ENCODE results near the gene MINDY2. TPM values are rescaled to one million over a fixed set of nuclear protein-coding genes. Genes with fewer than 3 reads are reported as not detected.

Gene MINDY2
- total and polyA plus RNA-seq, 2 experiments from 2014 or later, result 36.3 to 47.9 TPM

DNA sequence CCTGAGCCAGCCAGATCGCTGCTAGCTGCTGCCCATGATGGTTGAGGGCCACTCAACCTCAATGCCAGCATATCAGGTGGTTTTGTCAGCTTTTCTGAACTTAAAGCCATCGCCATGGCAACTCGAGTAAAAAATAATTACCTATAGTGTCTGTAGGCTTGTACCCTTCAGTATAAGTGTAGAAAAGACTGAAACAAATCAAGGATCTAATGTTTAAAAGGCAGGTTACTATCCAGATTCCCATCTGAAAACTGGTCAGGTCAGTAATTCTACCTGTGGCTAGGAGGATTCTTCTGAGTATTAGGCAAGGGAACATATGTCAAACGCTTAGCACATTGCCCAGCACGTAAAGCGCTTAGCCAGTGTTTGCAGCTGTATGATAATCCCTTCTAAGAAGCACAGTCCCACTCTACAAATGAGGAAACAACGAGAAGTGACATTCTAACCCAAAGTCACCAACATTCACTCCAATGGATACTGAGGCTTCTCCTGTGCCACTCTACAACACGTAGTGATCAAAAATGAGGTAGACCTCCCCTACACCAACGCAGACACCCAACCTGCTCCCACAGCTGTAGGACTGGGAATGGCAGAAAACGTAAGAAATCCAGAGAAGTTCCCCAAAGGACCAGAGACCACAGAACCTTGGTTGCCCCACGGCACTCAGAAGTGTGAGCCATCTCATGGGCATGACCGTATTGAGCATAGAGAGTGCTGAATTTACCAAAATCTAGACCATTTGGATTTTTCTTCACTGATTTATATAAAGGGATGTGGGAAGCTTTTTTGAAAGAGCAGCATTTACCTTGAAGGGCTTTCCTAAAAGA lies 107.1 kb downstream of the MINDY2 start:
- Histone ChIP-seq H3K36me3 (ENCODE audit: insufficient read depth) (peaks cover 44% of the 10 kb centered on the region), H4K20me1 (replicated peaks; ENCODE audit: insufficient read depth) (peaks cover 13% of the 10 kb centered on the region; the same call in 1 of the 2 replicates), H3K4me1 (ENCODE audit: insufficient read depth) (no peaks in the 10 kb centered on the region), H2AFZ (no peak overlapping the region), H3K4me2 (no peak overlapping the region), H3K27ac (ENCODE audit: low read depth) (peak overlapping the region; percentile 47; the same call in 1 of the 2 replicates), H3K9me2 (ENCODE audit: insufficient read depth) (no peaks in the 10 kb centered on the region), H3K27me3 (ENCODE audit: insufficient read depth) (no peaks in the 10 kb centered on the region), H3K4me3 (no peak overlapping the region), H3K79me2 (replicated peaks; ENCODE audit: insufficient read depth) (no peaks in the 10 kb centered on the region), H3F3A (replicated peaks; ENCODE audit: low read depth) (peaks cover 28% of the 10 kb centered on the region)
- no peak for TF ChIP-seq CTCF (conservative IDR thresholded peaks at IDR 0.05; ENCODE audit: low read depth in 2 of 2)
- TF ChIP-seq NANOG (IDR thresholded peaks at IDR 0.05; ENCODE audit: borderline replicate concordance), result no peak
- no peak for TF ChIP-seq EZH2 (IDR thresholded peaks at IDR 0.05; ENCODE audit: low read depth, unreplicated experiment)
- no peak for TF ChIP-seq ZNF331 (CRISPR knock-in tag; IDR thresholded peaks at IDR 0.05; ENCODE audit: low read depth)
- no peaks in the 10 kb centered on the region for H3K9me3 Mint-ChIP-seq
- peaks cover 6% of the 10 kb centered on the region for H3K27me3 Mint-ChIP-seq (ENCODE audit: insufficient read depth, low read depth, poor library complexity)
- H3K27ac Mint-ChIP-seq, result 0 out of 2 replicates have a peak overlapping the region, but pooled peaks have one; percentile 24
- ATAC-seq (no peak), DNase-seq (ENCODE audit: low spot score) (no peak)
- peaks cover 63% of the 10 kb centered on the region for H3K36me3 Mint-ChIP-seq (ENCODE audit: low read depth)
- no peaks in the 10 kb centered on the region; the same call in 2 of the 3 replicates for H3K4me1 Mint-ChIP-seq
- H3K4me3 Mint-ChIP-seq, result no peak overlapping the region

DNA sequence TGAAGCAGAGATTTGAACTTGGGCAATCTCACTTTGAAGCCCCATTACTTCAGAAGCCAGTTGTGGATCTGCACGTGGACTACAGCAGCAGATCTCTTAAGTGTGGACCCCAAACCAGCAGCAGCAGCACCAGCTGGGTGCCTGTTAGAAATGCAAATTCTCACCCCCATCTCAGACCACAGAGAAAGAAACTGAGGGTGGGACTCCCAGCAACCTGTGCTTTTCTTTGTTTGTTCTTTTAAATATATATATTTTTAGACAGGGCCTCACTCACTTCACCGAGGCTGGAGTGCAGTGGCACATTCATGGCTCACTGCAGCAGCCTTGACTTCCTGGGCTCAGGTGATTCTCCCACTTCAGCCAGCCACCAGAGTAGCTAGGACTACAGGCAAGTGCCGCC lies 109.2 kb downstream of the MINDY2 start:
- Histone ChIP-seq H3K9me2 (ENCODE audit: insufficient read depth) (no peaks in the 10 kb centered on the region), H3F3A (replicated peaks; ENCODE audit: low read depth) (peaks cover 31% of the 10 kb centered on the region), H3K36me3 (ENCODE audit: insufficient read depth) (peaks cover 65% of the 10 kb centered on the region), H3K27me3 (ENCODE audit: insufficient read depth) (no peaks in the 10 kb centered on the region), H3K79me2 (replicated peaks; ENCODE audit: insufficient read depth) (no peaks in the 10 kb centered on the region), H3K4me3 (no peak overlapping the region), H2AFZ (no peak overlapping the region), H3K4me1 (ENCODE audit: insufficient read depth) (no peaks in the 10 kb centered on the region), H4K20me1 (replicated peaks; ENCODE audit: insufficient read depth) (peaks cover 13% of the 10 kb centered on the region; the same call in 1 of the 2 replicates), H3K4me2 (no peak overlapping the region), H3K27ac (ENCODE audit: low read depth) (0 out of 2 replicates have a peak overlapping the region, but pooled peaks have one; percentile 55)
- no peak for ATAC-seq
- no peak overlapping the region for H3K27ac Mint-ChIP-seq
- H3K4me1 Mint-ChIP-seq, result no peaks in the 10 kb centered on the region; the same call in 2 of the 3 replicates
- TF ChIP-seq EZH2phosphoT487 (IDR thresholded peaks at IDR 0.05; ENCODE audit: unreplicated experiment), result no peak
- TF ChIP-seq JUNB (IDR thresholded peaks at IDR 0.05; ENCODE audit: unreplicated experiment), result no peak
- no peak for TF ChIP-seq ZNF114 (CRISPR knock-in tag; IDR thresholded peaks at IDR 0.05)
- no peak for TF ChIP-seq POLR2AphosphoS5 (IDR thresholded peaks at IDR 0.05; ENCODE audit: low read depth)
- H3K9me3 Mint-ChIP-seq, result no peaks in the 10 kb centered on the region
- peaks cover 11% of the 10 kb centered on the region for H3K27me3 Mint-ChIP-seq (ENCODE audit: insufficient read depth, low read depth, poor library complexity)
- no peak for DNase-seq (ENCODE audit: low spot score)
- H3K36me3 Mint-ChIP-seq (ENCODE audit: low read depth), result peaks cover 83% of the 10 kb centered on the region
- H3K4me3 Mint-ChIP-seq, result no peak overlapping the region
